ENCODE results near the gene ABHD16B. TPM values are rescaled to one million over a fixed set of nuclear protein-coding genes. Genes with fewer than 3 reads are reported as not detected.

ABHD16B gene
- total and polyA plus RNA-seq, 2 of the 13 experiments (the other 11 are each of a cell fraction or from before 2014, with no cell fraction given), result not detected

GRCh38 chr20:63857764-63858392, 3.4 kb upstream of the ABHD16B start (continued):
- TF ChIP-seq, protein P1, sequence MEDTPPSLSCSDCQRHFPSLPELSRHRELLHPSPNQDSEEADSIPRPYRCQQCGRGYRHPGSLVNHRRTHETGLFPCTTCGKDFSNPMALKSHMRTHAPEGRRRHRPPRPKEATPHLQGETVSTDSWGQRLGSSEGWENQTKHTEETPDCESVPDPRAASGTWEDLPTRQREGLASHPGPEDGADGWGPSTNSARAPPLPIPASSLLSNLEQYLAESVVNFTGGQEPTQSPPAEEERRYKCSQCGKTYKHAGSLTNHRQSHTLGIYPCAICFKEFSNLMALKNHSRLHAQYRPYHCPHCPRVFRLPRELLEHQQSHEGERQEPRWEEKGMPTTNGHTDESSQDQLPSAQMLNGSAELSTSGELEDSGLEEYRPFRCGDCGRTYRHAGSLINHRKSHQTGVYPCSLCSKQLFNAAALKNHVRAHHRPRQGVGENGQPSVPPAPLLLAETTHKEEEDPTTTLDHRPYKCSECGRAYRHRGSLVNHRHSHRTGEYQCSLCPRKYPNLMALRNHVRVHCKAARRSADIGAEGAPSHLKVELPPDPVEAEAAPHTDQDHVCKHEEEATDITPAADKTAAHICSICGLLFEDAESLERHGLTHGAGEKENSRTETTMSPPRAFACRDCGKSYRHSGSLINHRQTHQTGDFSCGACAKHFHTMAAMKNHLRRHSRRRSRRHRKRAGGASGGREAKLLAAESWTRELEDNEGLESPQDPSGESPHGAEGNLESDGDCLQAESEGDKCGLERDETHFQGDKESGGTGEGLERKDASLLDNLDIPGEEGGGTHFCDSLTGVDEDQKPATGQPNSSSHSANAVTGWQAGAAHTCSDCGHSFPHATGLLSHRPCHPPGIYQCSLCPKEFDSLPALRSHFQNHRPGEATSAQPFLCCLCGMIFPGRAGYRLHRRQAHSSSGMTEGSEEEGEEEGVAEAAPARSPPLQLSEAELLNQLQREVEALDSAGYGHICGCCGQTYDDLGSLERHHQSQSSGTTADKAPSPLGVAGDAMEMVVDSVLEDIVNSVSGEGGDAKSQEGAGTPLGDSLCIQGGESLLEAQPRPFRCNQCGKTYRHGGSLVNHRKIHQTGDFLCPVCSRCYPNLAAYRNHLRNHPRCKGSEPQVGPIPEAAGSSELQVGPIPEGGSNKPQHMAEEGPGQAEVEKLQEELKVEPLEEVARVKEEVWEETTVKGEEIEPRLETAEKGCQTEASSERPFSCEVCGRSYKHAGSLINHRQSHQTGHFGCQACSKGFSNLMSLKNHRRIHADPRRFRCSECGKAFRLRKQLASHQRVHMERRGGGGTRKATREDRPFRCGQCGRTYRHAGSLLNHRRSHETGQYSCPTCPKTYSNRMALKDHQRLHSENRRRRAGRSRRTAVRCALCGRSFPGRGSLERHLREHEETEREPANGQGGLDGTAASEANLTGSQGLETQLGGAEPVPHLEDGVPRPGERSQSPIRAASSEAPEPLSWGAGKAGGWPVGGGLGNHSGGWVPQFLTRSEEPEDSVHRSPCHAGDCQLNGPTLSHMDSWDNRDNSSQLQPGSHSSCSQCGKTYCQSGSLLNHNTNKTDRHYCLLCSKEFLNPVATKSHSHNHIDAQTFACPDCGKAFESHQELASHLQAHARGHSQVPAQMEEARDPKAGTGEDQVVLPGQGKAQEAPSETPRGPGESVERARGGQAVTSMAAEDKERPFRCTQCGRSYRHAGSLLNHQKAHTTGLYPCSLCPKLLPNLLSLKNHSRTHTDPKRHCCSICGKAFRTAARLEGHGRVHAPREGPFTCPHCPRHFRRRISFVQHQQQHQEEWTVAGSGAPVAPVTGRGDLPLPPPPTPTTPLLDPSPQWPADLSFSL (CRISPR knock-in tag; IDR thresholded peaks at IDR 0.05), result peak; percentile 66; the same call in 1 of the 2 replicates
- 0 out of 2 replicates have a peak, but pooled peaks have one; percentile 18 for TF ChIP-seq ZNF451 (CRISPR knock-in tag; IDR thresholded peaks at IDR 0.05)
- TF ChIP-seq ZNF720 (CRISPR knock-in tag; IDR thresholded peaks at IDR 0.05), result no peak
- peak; percentile 80; the same call in 1 of the 2 replicates for TF ChIP-seq ZNF354B (CRISPR knock-in tag; IDR thresholded peaks at IDR 0.05)
- 0 out of 2 replicates have a peak, but pooled peaks have one; percentile 37 for TF ChIP-seq EEA1 (CRISPR knock-in tag; IDR thresholded peaks at IDR 0.05; ENCODE audit: borderline replicate concordance)
- peak; percentile 32; the same call in 1 of the 2 replicates for TF ChIP-seq ZNF333 (CRISPR knock-in tag; IDR thresholded peaks at IDR 0.05; ENCODE audit: borderline replicate concordance)
- TF ChIP-seq GABPB1 (CRISPR knock-in tag; IDR thresholded peaks at IDR 0.05), result peak; percentile 33; the same call in 1 of the 2 replicates
- TF ChIP-seq TOPORS (CRISPR knock-in tag; IDR thresholded peaks at IDR 0.05), result peak; percentile 63; the same call in 1 of the 2 replicates
- peak; percentile 60; the same call in 1 of the 2 replicates for TF ChIP-seq ZNF556 (CRISPR knock-in tag; IDR thresholded peaks at IDR 0.05; ENCODE audit: borderline replicate concordance)
- TF ChIP-seq HBP1 (CRISPR knock-in tag; IDR thresholded peaks at IDR 0.05; ENCODE audit: low read depth), result 0 out of 2 replicates have a peak, but pooled peaks have one; percentile 53
- TF ChIP-seq GATA4 (IDR thresholded peaks at IDR 0.05; ENCODE audit: borderline replicate concordance, low read depth), result no peak
- 0 out of 2 replicates have a peak, but pooled peaks have one; percentile 79 for TF ChIP-seq ZNF782 (CRISPR knock-in tag; IDR thresholded peaks at IDR 0.05; ENCODE audit: borderline replicate concordance)
- TF ChIP-seq NR2F1 (CRISPR knock-in tag; IDR thresholded peaks at IDR 0.05), result 0 out of 4 replicates have a peak, but pooled peaks of 1 of the 2 experiments have one; percentile 11
- TF ChIP-seq KDM5B (CRISPR knock-in tag; IDR thresholded peaks at IDR 0.05; ENCODE audit: borderline replicate concordance), result peak; percentile 7; the same call in 1 of the 2 replicates
- TF ChIP-seq ZNF777 (CRISPR knock-in tag; IDR thresholded peaks at IDR 0.05), result 0 out of 2 replicates have a peak, but pooled peaks have one; percentile 31
- TF ChIP-seq, protein P2, sequence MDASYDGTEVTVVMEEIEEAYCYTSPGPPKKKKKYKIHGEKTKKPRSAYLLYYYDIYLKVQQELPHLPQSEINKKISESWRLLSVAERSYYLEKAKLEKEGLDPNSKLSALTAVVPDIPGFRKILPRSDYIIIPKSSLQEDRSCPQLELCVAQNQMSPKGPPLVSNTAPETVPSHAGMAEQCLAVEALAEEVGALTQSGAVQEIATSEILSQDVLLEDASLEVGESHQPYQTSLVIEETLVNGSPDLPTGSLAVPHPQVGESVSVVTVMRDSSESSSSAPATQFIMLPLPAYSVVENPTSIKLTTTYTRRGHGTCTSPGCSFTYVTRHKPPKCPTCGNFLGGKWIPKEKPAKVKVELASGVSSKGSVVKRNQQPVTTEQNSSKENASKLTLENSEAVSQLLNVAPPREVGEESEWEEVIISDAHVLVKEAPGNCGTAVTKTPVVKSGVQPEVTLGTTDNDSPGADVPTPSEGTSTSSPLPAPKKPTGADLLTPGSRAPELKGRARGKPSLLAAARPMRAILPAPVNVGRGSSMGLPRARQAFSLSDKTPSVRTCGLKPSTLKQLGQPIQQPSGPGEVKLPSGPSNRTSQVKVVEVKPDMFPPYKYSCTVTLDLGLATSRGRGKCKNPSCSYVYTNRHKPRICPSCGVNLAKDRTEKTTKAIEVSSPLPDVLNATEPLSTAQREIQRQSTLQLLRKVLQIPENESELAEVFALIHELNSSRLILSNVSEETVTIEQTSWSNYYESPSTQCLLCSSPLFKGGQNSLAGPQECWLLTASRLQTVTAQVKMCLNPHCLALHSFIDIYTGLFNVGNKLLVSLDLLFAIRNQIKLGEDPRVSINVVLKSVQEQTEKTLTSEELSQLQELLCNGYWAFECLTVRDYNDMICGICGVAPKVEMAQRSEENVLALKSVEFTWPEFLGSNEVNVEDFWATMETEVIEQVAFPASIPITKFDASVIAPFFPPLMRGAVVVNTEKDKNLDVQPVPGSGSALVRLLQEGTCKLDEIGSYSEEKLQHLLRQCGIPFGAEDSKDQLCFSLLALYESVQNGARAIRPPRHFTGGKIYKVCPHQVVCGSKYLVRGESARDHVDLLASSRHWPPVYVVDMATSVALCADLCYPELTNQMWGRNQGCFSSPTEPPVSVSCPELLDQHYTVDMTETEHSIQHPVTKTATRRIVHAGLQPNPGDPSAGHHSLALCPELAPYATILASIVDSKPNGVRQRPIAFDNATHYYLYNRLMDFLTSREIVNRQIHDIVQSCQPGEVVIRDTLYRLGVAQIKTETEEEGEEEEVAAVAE (CRISPR knock-in tag; IDR thresholded peaks at IDR 0.05; ENCODE audit: borderline replicate concordance), result no peak; the same call in 1 of the 2 replicates

Data from HepG2 (cell line).